Left renal cortex interstitium (tissue), 4 donors: ENCODE measurements around the gene CPSF3. TPM values are rescaled to one million over a fixed set of nuclear protein-coding genes. Genes with fewer than 3 reads are reported as not detected.

ENCODE experiments used
- DNase-seq, 4 donors: peaks; one replicate each; pipeline ENCODE4 v3.0.0-alpha.2; 2013; ENCODE audit warnings: low read depth in 4 of 4, low spot score in 2 of 4, missing footprints in 1 of 4
- polyA plus RNA-seq, 4 donors: library from polyadenylated mRNA; unstranded; fragments of 120-200 nt; gene quantifications; one replicate each; pipeline ENCODE4 v1.2.1, GENCODE V29; 2013; ENCODE audit not compliant: insufficient read length in 4 of 4

CPSF3 gene
- polyA plus RNA-seq, 4 donors: 44.5 to 58.6 (median 53.7) TPM

- no peak for DNase-seq
These were observed 6.5 kb upstream of the CPSF3 start for GRCh38 chr2:9416962-9417316.

DNA sequence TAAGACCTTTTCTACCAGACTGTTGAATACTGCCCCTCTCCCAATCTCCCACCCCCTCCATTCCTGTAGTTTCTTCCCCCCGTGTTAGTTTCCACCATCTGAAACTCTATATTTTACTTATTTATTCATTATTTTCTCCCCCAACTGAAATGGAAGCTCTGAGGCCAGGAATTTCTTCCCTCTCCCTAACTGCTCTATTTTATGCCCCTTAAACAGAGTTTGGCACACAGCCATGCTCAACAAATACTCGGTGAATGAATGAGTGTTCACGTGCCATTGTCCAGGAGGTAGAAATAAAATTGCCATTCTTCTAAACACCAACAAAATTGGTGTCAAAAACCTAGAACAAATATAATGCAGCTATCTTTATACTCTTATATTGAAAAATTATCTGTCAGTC lies 5.7 kb upstream of the CPSF3 start:
- no peak for DNase-seq

GRCh38 chr2:9418746-9419145 lies 4.7 kb upstream of the CPSF3 start:
- no peak for DNase-seq

GRCh38 chr2:9419541-9419940 lies 3.9 kb upstream of the CPSF3 start:
- no peak for DNase-seq

GRCh38 chr2:9420495-9420894 lies 3.0 kb upstream of the CPSF3 start:
- no peak for DNase-seq

- no peak for DNase-seq
These were observed 944 bp upstream of the CPSF3 start for GRCh38 chr2:9422321-9423099.

DNA sequence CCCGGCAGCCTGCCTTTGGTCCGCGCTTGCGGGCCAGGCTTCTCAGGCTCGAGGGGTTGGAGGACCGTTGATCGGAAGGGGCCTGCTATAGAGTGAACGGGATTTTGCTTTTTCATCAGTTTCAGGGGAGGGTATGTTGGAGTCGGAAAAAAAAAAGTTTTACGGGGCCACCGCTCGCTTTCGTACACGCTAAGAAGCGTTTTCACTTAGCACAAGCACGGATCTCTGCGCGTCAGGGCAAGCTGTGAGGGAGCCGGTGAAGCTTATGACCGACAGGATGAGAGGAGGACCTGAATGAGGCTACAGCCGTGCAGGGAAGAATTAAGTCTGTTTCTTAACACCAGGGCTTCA lies 443 bp downstream of the CPSF3 start:
- DNase-seq: no peak

DNA sequence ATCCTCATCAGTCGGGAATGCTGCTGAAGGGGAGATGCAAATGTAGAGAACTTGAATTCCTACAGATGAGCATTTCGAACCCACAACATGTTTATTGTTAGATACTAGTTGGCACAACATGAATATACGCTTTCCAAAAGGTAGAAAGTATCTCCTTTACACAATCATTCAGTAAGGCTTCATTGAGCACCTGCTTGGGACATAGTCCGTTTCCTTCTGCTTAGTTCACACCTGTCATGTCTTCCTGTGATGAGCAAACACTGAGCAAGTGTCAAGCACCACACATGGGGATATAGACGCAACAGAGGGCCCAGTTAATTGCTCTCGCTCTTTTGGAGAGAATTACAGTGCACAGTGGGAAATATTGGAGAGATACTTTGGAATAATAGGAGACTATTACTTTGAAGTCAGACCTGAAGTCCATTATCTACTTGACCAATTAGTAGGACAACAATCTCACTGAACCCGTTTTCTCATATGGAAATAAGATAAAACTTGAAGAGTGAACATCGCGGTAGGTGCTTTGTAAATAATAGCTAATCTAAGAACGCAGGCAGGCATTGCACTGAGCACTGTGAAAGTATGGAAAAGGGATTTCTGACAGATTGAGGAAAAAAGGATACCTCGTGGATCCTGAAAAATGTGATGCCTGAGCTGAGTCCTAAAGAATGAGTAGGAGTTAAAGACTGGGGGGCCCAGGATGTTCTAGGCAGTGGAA lies 1.2 kb downstream of the CPSF3 start:
- DNase-seq: no peak

DNA sequence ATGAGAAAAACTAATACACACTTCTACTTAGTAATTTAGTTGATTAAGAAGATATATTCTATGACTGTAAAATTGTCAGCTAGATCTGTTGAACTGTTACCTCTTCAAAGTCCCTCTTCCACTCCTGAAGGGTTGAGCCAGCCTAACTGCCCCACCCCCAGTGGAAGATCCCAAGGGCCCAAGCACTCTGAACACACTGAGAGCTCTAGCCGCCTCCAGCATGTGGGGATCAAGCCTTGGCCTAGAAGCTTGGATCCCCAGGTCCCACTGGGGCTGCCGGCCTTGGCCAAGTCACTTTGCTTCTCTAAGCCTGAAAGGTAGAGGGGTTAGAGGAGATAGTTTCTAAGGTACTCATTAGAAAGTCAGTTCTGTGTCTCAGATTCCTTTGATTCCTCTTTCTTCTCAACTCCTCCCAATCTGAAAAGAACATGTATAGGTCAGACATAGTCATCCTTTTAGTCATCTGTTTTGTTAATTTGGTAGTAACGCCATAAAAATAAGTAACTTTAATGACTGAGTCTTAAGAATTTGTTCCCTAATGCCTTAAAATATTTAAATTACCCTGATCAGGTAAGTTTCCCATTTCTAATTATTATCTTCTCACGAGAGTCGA lies 5.6 kb downstream of the CPSF3 start:
- no peak for DNase-seq

- no peak for DNase-seq
These were observed 7.2 kb downstream of the CPSF3 start for GRCh38 chr2:9430316-9431293.

DNA sequence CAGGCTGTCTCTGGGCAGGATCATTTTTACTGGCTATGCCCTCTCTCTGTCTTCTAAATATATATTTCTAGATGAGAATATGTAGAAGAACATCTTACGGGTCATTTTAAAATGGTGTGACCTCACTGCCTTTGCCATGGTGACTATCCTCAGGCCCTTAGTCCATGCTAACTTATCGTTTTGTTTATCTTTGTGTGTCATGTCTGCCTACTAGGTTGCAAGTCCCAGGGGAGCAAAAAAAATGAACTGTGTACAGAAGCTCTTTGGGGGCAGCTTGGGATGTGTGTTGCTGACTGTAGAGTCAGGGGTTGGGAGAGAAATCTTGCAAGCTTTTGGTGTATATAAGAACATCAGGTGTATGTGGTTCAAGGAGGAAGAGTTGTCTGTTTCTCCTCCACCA lies 11.0 kb downstream of the CPSF3 start:
- no peak for DNase-seq

GRCh38 chr2:9439536-9439935 lies 16.1 kb downstream of the CPSF3 start:
- no peak for DNase-seq

GRCh38 chr2:9440058-9440727 lies 16.7 kb downstream of the CPSF3 start:
- DNase-seq: no peak

DNA sequence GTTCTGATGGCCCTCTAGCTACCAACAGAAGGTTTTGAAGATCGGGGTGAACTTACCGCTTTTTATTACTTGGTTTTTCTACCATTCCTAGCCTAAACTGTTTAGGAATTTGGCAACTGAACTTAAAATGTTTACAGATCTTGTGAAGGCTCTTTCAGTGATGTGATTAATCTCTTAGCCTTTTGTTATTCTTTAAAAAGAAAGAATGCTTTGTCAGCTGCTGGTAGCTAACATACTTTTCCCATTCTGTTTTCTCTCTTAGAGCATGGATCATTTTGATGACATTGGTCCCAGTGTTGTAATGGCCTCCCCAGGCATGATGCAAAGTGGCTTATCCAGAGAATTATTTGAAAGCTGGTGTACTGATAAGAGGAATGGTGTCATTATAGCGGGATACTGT lies 18.1 kb downstream of the CPSF3 start:
- no peak for DNase-seq

GRCh38 chr2:9443526-9443925 lies 20.1 kb downstream of the CPSF3 start:
- DNase-seq: no peak

- no peak for DNase-seq
These were observed 21.6 kb downstream of the CPSF3 start for GRCh38 chr2:9445089-9445488.

DNA sequence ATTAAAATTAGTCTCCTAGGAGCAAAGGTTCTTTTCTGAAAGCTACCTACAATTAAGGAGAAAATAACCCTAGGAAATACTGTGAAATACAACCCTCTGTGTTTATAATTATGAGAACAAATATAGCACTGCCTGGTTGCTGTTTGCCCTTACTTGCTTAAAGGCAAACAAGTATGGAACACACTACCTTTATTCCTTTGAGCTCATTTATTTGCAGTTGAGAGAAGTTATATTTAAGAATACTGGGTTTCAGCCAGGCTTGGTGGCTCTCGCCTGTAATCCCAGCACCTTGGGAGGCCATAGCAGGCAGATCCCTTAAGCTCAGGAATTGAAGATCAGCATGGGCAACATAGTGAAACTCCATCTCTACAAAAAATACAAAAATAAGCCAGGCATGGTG lies 27.8 kb downstream of the CPSF3 start:
- no peak for DNase-seq

GRCh38 chr2:9460441-9461017 lies 37.1 kb downstream of the CPSF3 start:
- DNase-seq: no peak

DNA sequence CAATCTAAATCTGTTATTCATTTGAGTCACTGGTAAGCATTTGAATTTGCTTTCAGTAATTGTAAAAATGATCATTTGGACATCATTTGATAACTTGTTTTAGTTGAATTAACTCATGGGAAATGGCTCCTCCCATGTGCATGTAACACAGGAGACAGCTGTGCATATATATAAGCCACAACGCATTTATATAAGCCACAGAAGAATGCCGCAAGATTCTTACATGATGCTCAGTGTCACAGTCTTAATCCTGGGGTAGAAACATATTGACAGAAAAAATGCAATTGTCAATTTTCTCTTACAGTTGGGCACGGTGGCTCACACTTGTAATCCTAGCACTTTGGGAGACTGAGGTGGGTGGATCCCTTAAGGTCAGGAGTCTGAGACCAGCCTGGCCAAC lies 37.6 kb downstream of the CPSF3 start:
- DNase-seq: no peak

DNA sequence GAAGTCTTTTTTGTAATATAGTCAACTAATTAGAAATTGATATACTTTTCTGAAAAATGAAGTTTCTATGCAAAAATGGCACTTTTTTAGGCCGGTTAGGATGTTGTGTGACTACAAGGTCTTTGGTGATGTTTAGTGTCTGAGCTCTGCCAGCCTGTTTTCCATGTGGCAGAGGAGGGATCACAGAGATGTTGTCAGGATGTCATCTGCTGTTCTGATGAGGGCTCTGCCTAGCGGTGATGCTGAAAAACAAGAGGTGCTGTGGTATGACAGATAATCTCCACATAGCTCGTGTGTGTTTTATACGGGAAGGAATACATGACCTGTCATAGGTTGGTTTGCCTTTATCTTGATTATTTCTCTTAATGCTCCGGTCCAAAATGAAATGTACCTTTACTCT lies 38.9 kb downstream of the CPSF3 start:
- DNase-seq: no peak
